Muscle of leg (tissue), 11 donors: ENCODE measurements around the gene DPH6. TPM values are rescaled to one million over a fixed set of nuclear protein-coding genes. Genes with fewer than 3 reads are reported as not detected.
A peak's percentile ranks its signal among the peaks of the same experiment; 100 is the strongest.
"Not testable (repeated sequence)": the region's sequence is repeated elsewhere in the genome, so short reads cannot be mapped to it uniquely, and the experiment has no call there.

Source experiments
- DNase-seq: peaks from one replicate; pipeline ENCODE4 v3.0.0; 2013
- H3K27ac ChIP-seq: one replicate; pipeline ENCODE4 v1.5.1; 2013; ENCODE audit warnings: mild to moderate bottlenecking, low read length, control low read depth
- H3K27me3 ChIP-seq: one replicate; pipeline ENCODE4 v1.6.1; 2013; ENCODE audit warnings: low read length; ENCODE audit not compliant: control insufficient read depth, insufficient read depth
- H3K36me3 ChIP-seq: one replicate; pipeline ENCODE4 v1.6.1; 2013; ENCODE audit warnings: low read length; ENCODE audit not compliant: control insufficient read depth, insufficient read depth
- H3K4me1 ChIP-seq: one replicate; pipeline ENCODE4 v1.6.1; 2013; ENCODE audit warnings: low read length; ENCODE audit not compliant: control insufficient read depth, insufficient read depth
- H3K4me3 ChIP-seq: one replicate; pipeline ENCODE4 v1.5.1; 2013; ENCODE audit warnings: low read length, control low read depth
- H3K9me3 ChIP-seq: replicated peaks from 2 replicates; pipeline ENCODE4 v1.6.1; 2013; ENCODE audit warnings: low read depth, low read length; ENCODE audit not compliant: control insufficient read depth
- WGBS: methylation state at CpG from one replicate; pipeline ENCODE4 v1.1.5; 2013; ENCODE audit warnings: missing lambda C conversion rate; ENCODE audit not compliant: insufficient coverage; 5-methylcytosine and 5-hydroxymethylcytosine counted together
- polyA plus RNA-seq, 8 donors: library from polyadenylated mRNA; unstranded; fragments of 120-200 nt; gene quantifications; one replicate each; pipeline versions ENCODE4 v1.2.1 to v1.2.3, GENCODE V29; 2013; ENCODE audit warnings: inconsistent platforms in 1 of 8, low replicate concordance in 1 of 8; ENCODE audit not compliant: insufficient read length in 8 of 8, insufficient read depth in 1 of 8
- total RNA-seq: library from RNA; stranded (reverse); fragments of 120-200 nt; gene quantifications from one replicate; pipeline ENCODE4 v1.2.4, GENCODE V29; 2013

The DPH6 gene
- total and polyA plus RNA-seq, 9 donors = 9.8 to 23.1 (median 15.2) TPM

GRCh38 chr15:35378454-35378853 is 167.5 kb downstream of the DPH6 start:
- not testable (repeated sequence) for H3K36me3 ChIP-seq, H3K27ac ChIP-seq, H3K9me3 ChIP-seq, H3K27me3 ChIP-seq, DNase-seq, H3K4me1 ChIP-seq, H3K4me3 ChIP-seq
- WGBS = no CpG with 5 or more reads among the region's 1 CpG

GRCh38 chr15:35376707-35377106 is 169.3 kb downstream of the DPH6 start:
- Histone ChIP-seq H3K4me1 (no peaks in the 10 kb centered on the region), H3K9me3 (no peaks in the 10 kb centered on the region), H3K27ac (no peak overlapping the region), H3K36me3 (no peaks in the 10 kb centered on the region), H3K4me3 (no peak overlapping the region), H3K27me3 (no peaks in the 10 kb centered on the region)
- no peak for DNase-seq

- Histone ChIP-seq H3K27me3 (no peaks in the 10 kb centered on the region), H3K4me1 (no peaks in the 10 kb centered on the region), H3K27ac (no peak overlapping the region), H3K9me3 (no peaks in the 10 kb centered on the region), H3K36me3 (no peaks in the 10 kb centered on the region), H3K4me3 (no peak overlapping the region)
- DNase-seq = no peak
Observed at GRCh38 chr15:35374661-35375060, 171.3 kb downstream of the DPH6 start.

GRCh38 chr15:35362195-35362829 is 183.7 kb downstream of the DPH6 start:
- DNase-seq = peak; percentile 10
- H3K27ac ChIP-seq = no peak overlapping the region
- no peak overlapping the region for H3K4me3 ChIP-seq
- no peaks in the 10 kb centered on the region for H3K36me3 ChIP-seq
- H3K27me3 ChIP-seq = no peaks in the 10 kb centered on the region
- peaks cover 40% of the 10 kb centered on the region for H3K9me3 ChIP-seq
- no peaks in the 10 kb centered on the region for H3K4me1 ChIP-seq

GRCh38 chr15:35358824-35359223 is 187.1 kb downstream of the DPH6 start:
- no peaks in the 10 kb centered on the region for H3K4me1 ChIP-seq
- no peak for DNase-seq
- no peak overlapping the region for H3K4me3 ChIP-seq
- 100% methylated on average over 2 of the region's 5 CpGs for WGBS
- H3K27me3 ChIP-seq = no peaks in the 10 kb centered on the region
- H3K27ac ChIP-seq = no peak overlapping the region
- H3K36me3 ChIP-seq = no peaks in the 10 kb centered on the region
- peaks cover 42% of the 10 kb centered on the region for H3K9me3 ChIP-seq

GRCh38 chr15:35351059-35351458 is 194.9 kb downstream of the DPH6 start:
- Histone ChIP-seq H3K4me3 (no peak overlapping the region), H3K9me3 (peaks cover 2% of the 10 kb centered on the region), H3K36me3 (no peaks in the 10 kb centered on the region), H3K27me3 (no peaks in the 10 kb centered on the region), H3K4me1 (no peaks in the 10 kb centered on the region), H3K27ac (no peak overlapping the region)
- no peak for DNase-seq

GRCh38 chr15:35349916-35350315 is 196.0 kb downstream of the DPH6 start:
- peaks cover 2% of the 10 kb centered on the region for H3K9me3 ChIP-seq

GRCh38 chr15:35330916-35331315 is 215.0 kb downstream of the DPH6 start:
- DNase-seq = no peak
- Histone ChIP-seq H3K4me1 (no peaks in the 10 kb centered on the region), H3K27ac (no peak overlapping the region), H3K27me3 (no peaks in the 10 kb centered on the region), H3K4me3 (no peak overlapping the region), H3K9me3 (no peaks in the 10 kb centered on the region), H3K36me3 (no peaks in the 10 kb centered on the region)
- no CpG with 5 or more reads among the region's 3 CpGs for WGBS

More at GRCh38 chr15:35349916-35350315, 196.0 kb downstream of the DPH6 start:
- WGBS = 100% methylated on average over 1 of the region's 3 CpGs
- no peak for DNase-seq
- no peak overlapping the region for H3K4me3 ChIP-seq
- H3K27me3 ChIP-seq = no peaks in the 10 kb centered on the region
- no peaks in the 10 kb centered on the region for H3K4me1 ChIP-seq
- no peaks in the 10 kb centered on the region for H3K36me3 ChIP-seq
- no peak overlapping the region for H3K27ac ChIP-seq

- Histone ChIP-seq H3K9me3 (no peaks in the 10 kb centered on the region), H3K36me3 (no peaks in the 10 kb centered on the region), H3K4me3 (no peak overlapping the region), H3K27ac (no peak overlapping the region), H3K4me1 (no peaks in the 10 kb centered on the region), H3K27me3 (no peaks in the 10 kb centered on the region)
- DNase-seq = peak; percentile 60
- 0% methylated on average over 1 of the region's 6 CpGs for WGBS
Observed at GRCh38 chr15:35330048-35330695, 215.8 kb downstream of the DPH6 start.

- Histone ChIP-seq H3K36me3 (no peaks in the 10 kb centered on the region), H3K9me3 (no peaks in the 10 kb centered on the region), H3K4me3 (no peak overlapping the region), H3K27ac (no peak overlapping the region), H3K4me1 (no peaks in the 10 kb centered on the region), H3K27me3 (no peaks in the 10 kb centered on the region)
- peak; percentile 52 for DNase-seq
- no CpG with 5 or more reads among the region's 1 CpG for WGBS
Observed at GRCh38 chr15:35329521-35329961, 216.4 kb downstream of the DPH6 start.

GRCh38 chr15:35328836-35329235 is 217.1 kb downstream of the DPH6 start:
- H3K27me3 ChIP-seq, H3K9me3 ChIP-seq, H3K4me3 ChIP-seq, H3K27ac ChIP-seq, H3K4me1 ChIP-seq, H3K36me3 ChIP-seq, DNase-seq: not testable (repeated sequence)
- WGBS = no CpG with 5 or more reads among the region's 4 CpGs
